WERI-Rb-1 (cell line): ENCODE results near the gene ERVH48-1.
A peak's percentile ranks its signal among the peaks of the same experiment; 100 is the strongest.

ENCODE experiments used
- DNase-seq: peaks from one replicate; pipeline ENCODE4 v3.0.0-alpha.2; 2020
- H3K27ac ChIP-seq: fragments of 250-450 bp; sonication (Bioruptor Pico); 2 replicates; pipeline ENCODE4 v1.5.1; 2020; ENCODE audit warnings: mild to moderate bottlenecking, moderate library complexity
- H3K27me3 ChIP-seq: fragments of 250-450 bp; sonication (Bioruptor Pico); 2 replicates; pipeline ENCODE4 v1.5.1; 2021; ENCODE audit warnings: mild to moderate bottlenecking, low read depth, moderate library complexity; ENCODE audit not compliant: insufficient read depth, severe bottlenecking
- H3K36me3 ChIP-seq: fragments of 250-450 bp; sonication (Bioruptor Pico); 2 replicates; pipeline ENCODE4 v1.5.1; 2020; ENCODE audit warnings: mild to moderate bottlenecking, moderate library complexity
- H3K4me3 ChIP-seq: 2 replicates; pipeline ENCODE4 v1.5.1; 2011; ENCODE audit warnings: low read depth, mild to moderate bottlenecking, control low read depth, low read length
- H3K9me3 ChIP-seq: fragments of 250-450 bp; sonication (Bioruptor Pico); 2 replicates; pipeline ENCODE4 v1.5.1; 2021; ENCODE audit warnings: mild to moderate bottlenecking, moderate library complexity; ENCODE audit not compliant: severe bottlenecking
- CTCF ChIP-seq: IDR thresholded peaks from 2 replicates; pipeline ENCODE4 v1.5.1; 2011; ENCODE audit warnings: low read depth, mild to moderate bottlenecking, control low read depth, inconsistent platforms, low read length

The ERVH48-1 gene

GRCh38 chr21:42903817-42904216, 21.6 kb downstream of the ERVH48-1 start:
- Histone ChIP-seq H3K4me3 (no peak overlapping the region), H3K36me3 (peaks cover 87% of the 10 kb centered on the region), H3K27me3 (no peaks in the 10 kb centered on the region), H3K27ac (no peak overlapping the region), H3K9me3 (no peaks in the 10 kb centered on the region)
- no peak for TF ChIP-seq CTCF
- no peak for DNase-seq

- Histone ChIP-seq H3K9me3 (no peaks in the 10 kb centered on the region), H3K27me3 (no peaks in the 10 kb centered on the region), H3K4me3 (no peak overlapping the region), H3K27ac (no peak overlapping the region), H3K36me3 (peaks cover 86% of the 10 kb centered on the region)
- DNase-seq = no peak
- no peak for TF ChIP-seq CTCF
These were observed 25.0 kb downstream of the ERVH48-1 start for GRCh38 chr21:42900446-42900845.

GRCh38 chr21:42892931-42893755, 32.3 kb downstream of the ERVH48-1 start, which contains the start of gene NDUFV3:
Gene NDUFV3, plus strand, starts transcription at chr21:42893309. Its CDS starts 25 bp downstream, at chr21:42893334.
- peak; percentile 100 for DNase-seq
- Histone ChIP-seq H3K9me3 (no peaks in the 10 kb centered on the region), H3K36me3 (peaks cover 35% of the 10 kb centered on the region), H3K27me3 (no peaks in the 10 kb centered on the region), H3K27ac (peak within 1 kb of the TSS; percentile 93), H3K4me3 (peak within 1 kb of the TSS; percentile 91)
- TF ChIP-seq CTCF = no peak

GRCh38 chr21:42892582-42892930, 32.9 kb downstream of the ERVH48-1 start:
- DNase-seq = no peak

GRCh38 chr21:42887326-42887725, 38.1 kb downstream of the ERVH48-1 start:
- no peak for TF ChIP-seq CTCF
- peaks cover 4% of the 10 kb centered on the region for H3K36me3 ChIP-seq
- no peak overlapping the region for H3K27ac ChIP-seq
- H3K4me3 ChIP-seq = no peak overlapping the region
- no peaks in the 10 kb centered on the region for H3K9me3 ChIP-seq
- no peak for DNase-seq
- H3K27me3 ChIP-seq = no peaks in the 10 kb centered on the region

More at GRCh38 chr21:42892582-42892930, 32.9 kb downstream of the ERVH48-1 start:
- peak overlapping the region; percentile 91 for H3K4me3 ChIP-seq
- H3K9me3 ChIP-seq = no peaks in the 10 kb centered on the region
- no peaks in the 10 kb centered on the region for H3K27me3 ChIP-seq
- peaks cover 29% of the 10 kb centered on the region for H3K36me3 ChIP-seq
- peak overlapping the region; percentile 82 for H3K27ac ChIP-seq
- TF ChIP-seq CTCF = no peak

GRCh38 chr21:42883921-42884320, 41.5 kb downstream of the ERVH48-1 start:
- no peaks in the 10 kb centered on the region for H3K9me3 ChIP-seq
- H3K4me3 ChIP-seq = no peak overlapping the region
- H3K36me3 ChIP-seq = peaks cover 8% of the 10 kb centered on the region
- no peaks in the 10 kb centered on the region for H3K27me3 ChIP-seq
- DNase-seq = no peak
- TF ChIP-seq CTCF = no peak
- H3K27ac ChIP-seq = no peak overlapping the region
